GM23248 (cell line): ENCODE measurements around the gene GCLC.
"Not testable (repeated sequence)": the region's sequence is repeated elsewhere in the genome, so short reads cannot be mapped to it uniquely, and the experiment has no call there.

Experiments
- EZH2 ChIP-seq: fragments of 200-600 bp; sonication (generic); IDR thresholded peaks from 2 replicates; pipeline ENCODE4 v1.6.1; 2018; ENCODE audit warnings: antibody characterized with exemption, mild to moderate bottlenecking; ENCODE audit not compliant: insufficient read depth, poor library complexity, severe bottlenecking
- EZH2phosphoT487 ChIP-seq: fragments of 200-600 bp; sonication (generic); IDR thresholded peaks from 2 replicates; pipeline ENCODE4 v1.6.1; 2018; ENCODE audit warnings: antibody characterized with exemption, moderate library complexity, mild to moderate bottlenecking, low read depth; ENCODE audit not compliant: insufficient read depth

- not testable (repeated sequence) for TF ChIP-seq EZH2, EZH2phosphoT487
These were observed 64.1 kb downstream of the GCLC start for GRCh38 chr6:53480774-53481173.
